GM19468 (cell line): ENCODE measurements around the gene SEMA5B.

Source experiments
- ATAC-seq: cut with Tn5 transposase; IDR thresholded peaks from one replicate; pipeline ENCODE4 v1.9.1; 2021; ENCODE audit warnings: mild to moderate bottlenecking, moderate library complexity, moderate number of reproducible peaks; ENCODE audit not compliant: unreplicated experiment; ENCODE audit errors: extremely low read depth

The SEMA5B gene

DNA sequence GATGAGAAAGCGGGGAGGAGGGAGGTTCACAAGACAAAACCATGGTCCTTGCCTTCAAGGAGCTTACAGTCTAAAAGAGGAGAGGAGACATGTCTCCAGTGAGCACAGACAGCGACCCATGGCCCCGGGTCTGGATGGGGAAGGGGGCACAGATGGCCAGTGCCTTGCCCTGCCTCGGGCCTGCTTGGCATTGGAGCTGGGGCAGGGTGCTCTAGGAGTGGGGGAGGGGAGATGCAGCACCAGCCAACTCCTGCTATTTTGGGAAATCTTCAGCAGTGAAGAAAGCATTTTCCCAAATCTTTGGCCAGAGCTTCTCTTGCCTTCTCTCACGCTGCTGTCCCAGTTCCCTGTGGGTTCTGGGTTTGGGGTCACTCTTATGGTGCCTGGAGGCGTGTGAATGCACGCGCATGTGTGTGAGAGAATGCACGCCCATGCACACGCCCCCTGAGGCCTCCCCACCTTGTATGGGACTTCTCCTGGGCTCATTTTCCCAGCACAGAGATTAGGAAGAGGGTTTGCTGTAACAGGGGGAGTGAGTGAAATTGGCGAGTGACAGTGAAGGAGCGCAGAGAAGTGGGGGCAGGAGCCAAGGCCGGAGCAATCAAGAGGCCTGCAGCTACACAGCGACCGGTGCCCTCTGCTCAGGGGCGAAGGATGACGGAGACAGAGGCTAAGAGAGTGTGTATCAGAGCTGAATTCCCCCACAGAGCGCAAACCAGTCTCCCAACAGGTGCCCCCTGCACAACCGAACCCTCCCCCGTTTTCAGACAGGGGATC lies 71.5 kb downstream of the SEMA5B start:
- ATAC-seq = no peak

DNA sequence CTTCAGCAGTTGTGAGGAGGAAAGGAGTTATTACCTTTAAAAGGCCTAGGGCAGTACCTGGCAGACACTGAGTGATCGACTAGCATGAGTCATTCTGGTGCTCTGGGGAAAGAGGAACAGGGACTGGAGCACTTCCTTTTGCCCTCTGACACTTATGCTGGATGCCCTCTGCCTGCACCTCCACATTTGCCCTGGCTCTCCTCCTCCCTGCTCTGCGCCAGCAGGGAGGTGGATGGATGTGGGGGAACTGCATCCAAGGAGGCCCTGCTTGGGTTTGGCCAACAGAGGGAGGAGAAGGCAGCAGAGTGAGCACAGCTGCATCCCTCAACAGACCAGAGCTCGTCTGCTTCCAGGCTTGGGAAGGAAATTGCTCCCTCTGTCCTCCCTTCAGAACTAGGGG lies 75.0 kb downstream of the SEMA5B start:
- no peak for ATAC-seq

DNA sequence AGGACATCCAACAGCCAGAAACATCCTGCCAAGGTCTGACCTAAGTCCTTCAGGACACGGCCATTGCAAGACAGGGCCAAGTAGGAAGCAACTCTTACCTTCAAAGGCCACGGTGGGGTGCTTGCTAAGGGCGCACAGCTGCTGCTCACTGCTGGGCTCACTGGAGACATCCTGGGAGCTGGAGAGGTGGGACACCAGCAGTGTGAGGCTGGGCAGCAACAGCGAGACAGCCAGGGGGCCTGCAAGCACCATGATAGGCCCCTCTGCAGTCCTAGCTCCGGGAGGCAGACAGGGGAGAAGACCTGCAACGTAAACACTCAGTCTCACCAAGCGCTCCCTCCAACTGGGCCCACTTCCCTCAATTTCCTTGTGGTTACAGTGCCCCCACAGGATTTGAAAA lies 79.2 kb downstream of the SEMA5B start:
- no peak for ATAC-seq

DNA sequence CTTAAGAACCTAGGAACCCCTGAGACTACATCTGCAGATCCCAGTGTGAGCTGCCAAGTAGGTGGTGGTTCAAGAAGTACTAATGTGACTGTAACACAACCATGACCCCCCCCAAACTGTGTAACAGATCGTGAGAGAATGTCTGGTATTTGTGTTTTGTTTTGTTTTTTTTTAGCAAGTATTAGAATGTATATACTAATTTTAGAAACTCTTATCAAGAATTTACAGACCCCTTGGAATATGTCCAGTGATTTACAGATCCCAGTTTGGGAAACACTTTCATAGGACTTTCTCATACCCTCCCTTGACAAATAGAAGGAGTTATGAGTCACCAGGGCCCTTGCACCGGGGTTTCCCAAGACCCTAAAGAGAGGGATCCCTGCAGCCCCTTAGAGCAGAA lies 79.8 kb downstream of the SEMA5B start:
- ATAC-seq = no peak

DNA sequence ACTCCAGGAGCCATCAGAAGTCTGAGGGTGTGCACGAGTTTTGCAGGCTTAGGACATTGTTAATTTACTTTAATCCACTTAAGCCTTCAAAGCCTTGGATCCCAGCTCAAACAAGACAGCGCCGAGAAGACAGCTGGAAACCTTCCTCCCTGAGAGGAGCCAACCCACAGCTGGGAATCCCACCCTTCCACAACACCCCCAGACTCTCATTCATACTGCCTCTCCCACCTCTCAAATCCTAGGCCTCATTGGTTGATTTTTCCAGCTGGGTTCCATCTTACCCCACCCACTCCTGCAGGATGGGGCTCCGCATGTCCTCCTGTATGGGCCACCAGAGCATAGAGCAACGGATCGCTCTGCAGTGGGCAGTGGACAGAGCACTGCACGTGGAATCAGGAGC lies 80.4 kb downstream of the SEMA5B start:
- ATAC-seq = no peak

DNA sequence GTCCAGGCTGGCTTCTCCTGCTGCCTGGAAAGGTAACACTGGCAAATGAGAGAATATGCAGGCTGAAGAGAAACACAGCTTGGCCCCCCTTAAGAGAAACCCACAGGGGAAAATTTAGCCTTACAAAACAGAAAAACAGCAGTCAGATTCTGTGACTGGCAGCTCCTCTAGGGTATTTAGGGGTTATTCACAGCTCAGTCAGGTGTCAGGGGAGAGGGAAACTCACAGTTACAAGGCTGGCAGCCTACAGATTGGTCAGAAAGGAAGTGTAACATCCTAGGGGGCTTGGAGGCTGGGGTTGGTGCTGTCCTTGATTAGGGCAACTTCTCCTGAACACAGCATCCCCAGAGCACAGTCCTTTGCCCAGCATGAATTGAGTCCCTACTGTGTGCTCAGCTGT lies 81.4 kb downstream of the SEMA5B start:
- ATAC-seq = no peak

DNA sequence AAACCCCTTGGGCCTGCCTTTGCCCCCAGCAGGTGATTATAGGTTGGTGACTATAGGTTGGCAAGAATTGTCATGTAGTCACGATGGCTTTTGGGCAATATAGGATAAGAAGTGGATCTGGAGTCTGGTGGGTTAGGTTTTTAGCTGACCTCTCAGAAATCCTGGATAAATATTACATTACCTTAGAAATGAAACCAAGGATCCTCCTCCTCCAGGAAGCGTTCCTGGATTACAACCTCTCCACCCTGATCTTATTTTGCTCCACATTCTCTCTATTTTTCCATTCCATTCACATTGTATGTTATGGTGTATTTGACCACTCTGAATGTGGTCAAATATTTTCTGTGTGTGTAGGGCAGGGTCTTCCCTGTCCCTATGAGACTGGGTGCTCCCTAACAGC lies 82.3 kb downstream of the SEMA5B start:
- ATAC-seq = no peak

DNA sequence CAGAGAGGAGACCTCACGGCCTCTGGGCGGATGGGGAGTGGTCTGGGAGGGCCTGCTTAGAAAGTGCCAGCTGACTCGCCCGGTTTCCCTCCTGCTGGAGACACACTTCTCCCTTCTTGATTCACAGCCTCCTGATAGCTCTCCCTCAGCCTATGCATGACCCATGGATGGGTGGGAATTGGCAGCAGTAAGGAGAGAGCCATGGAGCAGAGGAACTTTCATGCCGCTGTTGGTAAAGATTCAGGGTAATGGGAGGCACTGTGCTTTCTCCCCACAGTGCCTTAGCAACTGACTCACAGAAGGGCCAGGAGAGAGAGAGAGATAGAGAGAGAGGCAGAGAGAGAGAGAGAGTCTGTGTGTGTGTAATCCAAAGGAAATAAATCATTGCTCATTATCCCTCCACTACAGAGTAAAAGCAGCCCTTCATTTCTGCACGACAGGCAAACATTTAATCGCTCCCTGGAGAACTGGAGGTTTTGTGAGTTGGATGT lies 82.8 kb downstream of the SEMA5B start:
- no peak for ATAC-seq

DNA sequence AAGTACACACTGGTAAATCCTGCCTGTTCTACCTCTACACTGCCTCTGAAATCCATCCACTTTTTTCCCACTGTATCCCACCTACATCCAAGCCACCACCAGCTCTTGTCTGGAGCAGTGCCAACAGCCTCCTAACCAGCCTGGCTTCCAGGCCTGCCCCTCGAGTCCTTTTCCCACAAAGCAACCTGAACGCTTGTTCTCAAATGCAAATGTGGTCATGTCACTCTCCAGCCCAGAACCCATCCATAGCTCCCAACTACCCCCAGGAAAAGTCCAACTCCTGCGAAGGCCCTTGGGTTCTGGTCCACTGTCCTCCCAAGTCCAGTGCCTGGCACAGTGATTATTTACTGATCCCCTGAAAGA lies 83.8 kb downstream of the SEMA5B start:
- ATAC-seq = no peak

DNA sequence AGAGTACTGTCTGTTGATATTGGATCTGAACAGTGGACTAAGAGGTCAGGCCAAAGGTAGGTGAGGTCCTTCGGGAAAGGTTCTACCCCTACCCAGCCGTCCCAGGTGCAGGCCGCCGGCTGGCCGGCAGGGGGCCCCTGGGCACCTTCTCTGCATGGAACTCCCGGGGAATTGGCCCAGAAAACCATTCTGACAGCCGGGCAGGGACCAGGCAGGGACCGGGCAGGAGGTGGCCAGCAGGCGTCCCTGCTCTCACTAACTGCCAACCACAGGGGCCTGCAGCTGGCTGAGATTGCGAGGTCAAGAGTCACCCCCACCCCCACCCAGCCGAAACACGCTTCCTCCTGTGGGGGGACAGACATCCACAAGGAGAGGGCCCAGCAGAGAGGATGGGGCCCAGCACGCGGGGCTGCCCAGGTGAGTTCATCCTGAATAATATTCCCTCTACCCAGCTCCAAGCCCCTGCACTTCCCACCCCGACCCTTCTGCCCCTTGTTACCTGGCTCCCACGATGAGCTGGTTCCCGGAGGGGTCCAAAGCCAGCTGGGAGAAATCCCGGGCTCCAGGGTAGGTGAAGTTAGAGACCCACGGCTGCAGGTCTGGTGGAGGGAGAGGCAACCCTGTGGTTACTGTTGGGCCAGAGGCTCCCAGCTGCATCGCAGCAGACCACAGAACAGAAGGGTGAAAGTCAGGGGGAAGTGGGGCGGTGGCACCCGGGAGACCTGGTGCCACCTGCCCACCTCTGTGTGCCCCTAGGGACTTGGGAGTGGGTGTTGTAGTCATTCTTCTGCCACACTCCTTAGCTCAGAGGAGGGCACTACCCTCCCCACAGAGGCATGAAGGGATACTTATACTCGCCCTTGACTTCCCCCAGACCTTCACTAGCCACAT lies 84.4 kb downstream of the SEMA5B start:
- ATAC-seq = no peak

DNA sequence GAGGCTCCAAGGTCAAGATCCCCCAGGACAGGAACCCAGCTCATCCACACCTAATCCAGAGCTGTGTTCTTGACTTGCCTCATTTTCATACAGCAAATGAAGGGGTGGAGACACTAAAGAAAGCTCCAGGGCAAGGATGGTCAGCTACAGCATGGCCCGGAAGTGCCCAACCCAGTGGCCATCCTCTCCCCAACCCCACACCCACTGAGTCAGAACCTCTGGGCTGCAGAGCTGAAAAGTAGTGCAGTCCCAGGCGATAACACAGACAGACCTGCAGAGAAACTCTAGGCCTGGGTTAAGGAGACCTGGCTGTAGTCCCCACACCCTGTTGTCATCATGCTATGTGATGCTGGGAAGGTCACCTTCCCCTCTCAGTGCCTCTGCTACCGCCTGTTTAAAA lies 85.3 kb downstream of the SEMA5B start:
- ATAC-seq = no peak

DNA sequence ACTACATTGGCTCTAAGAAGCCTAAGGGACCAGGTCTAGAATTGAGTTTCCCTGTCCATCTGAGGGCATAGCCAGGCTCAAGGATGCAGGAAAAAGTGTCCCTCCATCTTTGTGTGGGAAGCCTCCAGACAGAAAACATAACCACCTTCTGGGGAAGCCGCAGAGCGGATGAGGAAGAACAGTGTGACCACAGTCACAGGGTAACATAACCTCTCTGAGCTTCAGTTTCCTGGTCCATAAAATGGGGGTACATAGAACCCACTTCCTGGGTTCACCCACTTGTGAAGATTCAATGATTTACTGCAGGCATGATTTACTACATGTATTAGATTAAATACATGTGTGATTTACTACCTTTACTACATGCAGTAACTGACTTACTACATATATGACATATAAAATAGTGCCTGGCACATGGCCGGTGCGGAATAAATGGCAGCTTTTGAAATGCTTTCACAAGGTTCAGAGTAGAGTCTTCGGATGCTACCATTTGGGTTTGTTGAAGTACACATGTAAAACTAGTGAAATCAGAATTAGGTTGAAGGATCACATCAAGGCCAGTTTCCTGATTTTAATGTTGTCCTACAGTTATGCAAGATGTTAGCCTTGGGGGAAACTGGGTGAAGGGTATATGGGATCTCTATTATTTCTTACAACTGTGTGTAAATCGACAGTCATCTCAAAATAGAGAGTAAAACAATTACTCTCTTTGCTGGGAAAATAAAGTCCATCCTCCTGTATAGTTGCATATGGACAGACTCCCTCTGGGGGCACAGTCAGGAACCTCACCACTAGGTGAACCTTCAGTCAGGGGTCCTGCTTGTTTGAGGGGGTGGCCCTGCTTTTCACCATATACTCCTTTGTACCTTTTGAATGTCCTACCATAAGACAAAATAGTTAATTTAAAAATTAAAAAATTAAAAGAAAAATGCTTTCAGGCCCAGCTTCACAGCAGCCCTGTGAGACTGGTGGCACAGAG lies 86.0 kb downstream of the SEMA5B start:
- ATAC-seq = no peak

DNA sequence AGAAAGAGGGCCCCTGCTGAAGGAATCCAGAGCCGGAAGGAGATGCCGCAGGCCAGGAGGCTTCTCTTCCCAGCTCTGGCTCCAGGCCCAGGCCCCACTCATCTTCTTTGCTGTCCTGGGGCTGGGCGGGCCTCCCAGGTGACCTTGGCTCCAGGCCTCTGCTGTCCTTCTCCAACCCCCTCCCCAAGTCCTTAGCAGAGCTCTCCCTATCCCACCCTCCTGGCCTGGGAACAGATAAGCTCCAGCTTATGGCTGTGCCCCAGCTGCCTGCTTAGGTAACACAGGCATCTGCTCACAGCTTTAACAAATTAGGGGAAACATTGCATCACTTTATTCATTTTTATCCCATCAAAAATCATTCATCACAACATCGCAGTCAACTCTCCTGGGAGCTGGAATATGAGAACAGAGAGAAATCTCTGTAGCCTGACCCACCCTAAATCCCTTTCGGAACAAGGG lies 86.9 kb downstream of the SEMA5B start:
- no peak for ATAC-seq

DNA sequence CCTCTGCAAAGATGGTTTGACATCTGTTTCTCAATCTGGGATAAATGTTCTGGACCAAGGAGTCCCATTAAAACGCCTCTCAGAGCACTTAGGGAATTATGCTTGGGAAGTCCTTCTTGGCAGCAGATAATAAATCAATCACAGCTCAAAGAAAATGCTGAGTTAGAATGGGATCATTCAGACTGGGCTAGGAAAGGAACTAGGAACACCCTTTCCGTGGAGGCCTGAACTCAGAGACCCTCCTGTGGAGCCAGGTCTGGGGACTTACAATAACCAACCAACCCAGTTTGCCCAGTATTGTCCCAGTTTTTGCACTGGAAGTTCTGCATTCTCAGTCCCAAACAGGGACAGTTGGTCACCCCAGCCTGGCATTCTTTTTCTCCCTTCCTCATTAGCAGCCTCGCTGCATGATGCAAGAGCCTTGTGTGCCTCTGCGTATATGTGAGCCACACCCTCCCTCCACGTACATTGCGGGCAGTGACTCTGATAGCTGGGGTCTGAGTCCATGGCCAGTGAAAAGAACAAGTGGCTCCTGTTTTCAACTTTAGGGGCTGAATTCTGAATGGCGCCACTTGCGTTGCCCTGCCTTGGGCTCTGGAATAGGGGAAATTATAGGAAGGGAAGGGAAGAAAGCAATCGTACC lies 88.7 kb downstream of the SEMA5B start:
- ATAC-seq = no peak

DNA sequence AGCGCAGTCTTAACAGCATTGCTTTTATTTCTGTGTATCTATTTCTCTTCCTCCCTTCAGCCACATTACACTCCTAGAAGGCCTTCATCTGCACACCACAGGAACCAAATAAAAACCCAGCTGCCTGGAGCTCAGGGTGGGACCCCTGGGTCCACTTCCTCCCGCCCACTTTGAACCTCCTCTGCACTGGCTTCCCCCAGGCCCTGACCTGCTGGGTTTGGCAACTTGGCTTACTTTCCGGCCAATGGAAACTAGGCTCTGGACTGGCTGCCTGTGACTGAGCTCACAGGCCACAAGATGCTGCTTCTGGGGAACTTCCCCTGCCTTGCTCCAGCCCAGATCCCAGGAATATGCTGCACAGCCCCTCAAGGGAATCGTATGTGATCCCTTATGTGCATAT lies 89.8 kb downstream of the SEMA5B start:
- no peak for ATAC-seq

DNA sequence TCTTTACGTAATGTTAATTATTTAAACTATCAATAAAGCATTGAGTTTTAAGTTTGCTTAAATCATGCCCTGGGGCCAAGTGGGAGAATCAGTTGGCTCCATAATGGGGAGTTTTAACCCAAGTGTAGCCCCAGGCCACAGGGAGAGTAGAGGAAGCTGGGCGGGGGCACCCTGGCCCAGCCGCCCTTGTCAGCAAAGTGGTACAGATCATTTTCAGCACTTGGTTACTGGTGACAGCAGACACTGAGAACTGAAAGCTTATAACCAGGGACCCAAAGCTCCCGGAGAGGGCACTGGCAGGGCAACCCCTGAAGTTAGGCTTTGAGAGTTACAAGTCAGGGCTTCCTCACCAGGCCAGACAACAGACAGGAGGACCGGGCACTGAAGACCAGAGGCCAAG lies 90.6 kb downstream of the SEMA5B start:
- ATAC-seq = no peak

DNA sequence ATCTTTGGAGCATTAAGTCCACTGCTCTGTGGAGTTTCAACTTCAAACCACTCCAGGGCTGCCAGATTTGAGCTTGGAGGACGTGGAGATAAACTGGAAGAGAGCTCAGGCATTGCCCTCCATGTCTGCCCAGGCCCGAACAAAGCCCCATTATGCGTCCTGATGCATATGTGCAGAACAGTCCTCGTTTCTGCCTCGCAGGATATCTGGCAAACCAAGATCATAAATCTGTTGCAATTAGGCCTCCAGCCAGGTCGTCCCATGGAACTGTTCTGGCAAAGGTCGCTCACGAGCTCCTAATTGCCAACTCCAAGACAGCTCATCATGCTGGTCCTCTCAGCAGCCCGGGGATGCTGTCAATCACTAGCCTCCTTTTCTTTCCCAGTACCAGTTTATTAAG lies 91.2 kb downstream of the SEMA5B start:
- no peak for ATAC-seq

DNA sequence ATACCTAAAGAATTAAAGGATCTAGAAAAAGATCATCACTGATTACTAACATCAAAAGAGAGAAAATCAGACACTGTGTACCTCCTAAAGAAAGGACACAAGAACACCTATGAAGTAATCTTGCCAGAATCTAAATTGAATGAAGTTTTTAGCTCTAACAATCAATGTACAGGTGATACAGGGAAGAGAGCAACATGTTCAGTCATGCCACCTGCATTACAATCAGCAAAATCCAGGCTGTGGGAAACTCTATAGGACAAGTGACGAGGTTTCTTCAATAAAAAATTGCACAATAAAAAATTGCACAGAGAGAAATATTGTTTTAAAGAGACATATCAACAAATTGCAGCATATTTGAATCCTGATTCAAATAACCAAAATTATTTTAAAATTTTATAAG lies 93.3 kb downstream of the SEMA5B start:
- ATAC-seq = no peak

DNA sequence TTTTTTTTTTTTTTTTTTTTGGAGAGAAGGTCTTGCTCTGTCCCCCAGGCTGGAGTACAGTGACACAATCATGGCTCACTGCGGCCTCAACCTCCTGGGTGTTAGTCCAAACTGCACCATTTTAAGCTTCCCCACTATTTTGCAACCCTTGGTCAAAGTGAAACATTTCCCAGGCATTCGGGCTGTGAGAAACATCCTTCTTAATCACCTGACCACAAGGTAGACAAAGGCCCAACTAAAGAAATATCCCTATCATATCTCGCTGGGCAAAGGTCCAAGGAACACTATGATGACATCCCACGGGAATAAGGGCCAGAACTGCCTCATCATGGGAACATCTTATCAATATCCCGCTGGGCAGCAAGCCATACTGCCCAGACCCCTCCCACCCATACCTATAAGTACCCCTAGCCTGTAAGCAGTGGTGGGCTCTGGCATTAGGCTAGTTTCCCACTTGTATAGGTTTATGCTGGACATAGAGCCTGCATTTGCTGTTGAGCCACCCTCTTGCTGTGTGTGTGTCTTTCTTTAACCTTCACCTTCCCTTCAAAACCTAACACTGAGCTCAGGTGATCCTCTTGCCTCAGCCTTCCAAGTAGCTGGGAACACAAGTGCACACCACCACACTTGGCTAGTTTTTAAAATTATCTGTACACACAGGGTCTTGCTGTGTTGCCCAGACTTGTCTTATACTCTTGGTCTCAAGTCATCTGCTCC lies 95.2 kb downstream of the SEMA5B start:
- no peak for ATAC-seq
